SK-N-SH treated with all-trans-retinoic acid at 6 μM for 48 hours (cell line): ENCODE results near the gene FGGY.

Experiments used
- ARNTL ChIP-seq: fragments of 450-650 bp; formaldehyde crosslinking; IDR thresholded peaks from 2 replicates; pipeline ENCODE4 v1.5.0; 2020; ENCODE audit warnings: low read depth, mild to moderate bottlenecking, moderate library complexity, borderline replicate concordance
- CSDC2 ChIP-seq: fragments of 250-450 bp; sonication (Bioruptor Pico); IDR thresholded peaks from 2 replicates; pipeline ENCODE4 v1.5.0; 2020; ENCODE audit warnings: mild to moderate bottlenecking, moderate library complexity
- ZFP30 ChIP-seq: fragments of 450-650 bp; formaldehyde crosslinking; IDR thresholded peaks from 2 replicates; pipeline ENCODE4 v1.5.0; 2022; ENCODE audit warnings: mild to moderate bottlenecking, moderate library complexity
- ZNF8 ChIP-seq: fragments of 450-650 bp; formaldehyde crosslinking; IDR thresholded peaks from 2 replicates; pipeline ENCODE4 v1.5.0; 2020; ENCODE audit warnings: mild to moderate bottlenecking, moderate library complexity

DNA sequence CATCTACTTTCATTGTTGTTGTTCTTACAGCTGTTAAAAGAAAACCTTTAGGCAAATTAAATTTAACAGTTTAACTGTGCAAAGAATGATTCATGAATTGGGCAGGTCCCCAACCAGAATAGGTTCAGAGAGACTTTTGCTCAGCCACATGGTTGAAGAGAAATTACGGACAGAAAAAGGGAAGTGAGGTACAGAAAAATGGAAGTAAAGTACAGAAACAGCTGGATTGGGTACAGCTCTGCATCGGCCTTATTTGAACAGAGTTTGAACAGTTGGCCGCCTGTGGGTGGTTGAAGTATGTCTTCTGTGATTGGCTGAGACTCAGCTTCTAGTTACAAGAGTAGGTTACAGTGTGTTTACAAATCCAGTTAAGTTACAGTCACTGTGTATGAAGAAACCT is 210.1 kb downstream of the FGGY start:
- TF ChIP-seq CSDC2 (CRISPR knock-in tag) (no peak), ZNF8 (CRISPR knock-in tag) (no peak), ARNTL (no peak), ZFP30 (CRISPR knock-in tag) (no peak)
